HEK293 (cell line): ENCODE results near the gene KREMEN2.

Source experiments
- CTCF ChIA-PET: fragments of 350-600 bp; formaldehyde crosslinking; extraction: SDS; loops from one replicate; lab custom pipeline; 2021; ENCODE audit warnings: antibody characterized with exemption; lab: Yijun Ruan, JAX
- POLR2A ChIA-PET: fragments of 300-600 bp; formaldehyde crosslinking; extraction: SDS; loops from one replicate; lab custom pipeline; 2020; ENCODE audit warnings: antibody characterized with exemption, inconsistent platforms; lab: Yijun Ruan, JAX
- H3K27ac ChIP-seq: fragments of 200-500 bp; sonication (Bioruptor generic); 2 replicates; pipeline ENCODE4 v1.5.1; 2014; ENCODE audit warnings: low read depth, low read length, control low read depth, inconsistent platforms; ENCODE audit errors: extremely low read depth
- H3K36me3 ChIP-seq, 2 experiments: fragments of 200-500 bp in 1 of 2; sonication (Bioruptor generic) in 1 of 2; 1 replicate in 1 of 2; 2 replicates in 1 of 2; pipeline ENCODE4 v1.5.1; 2014 to 2017; ENCODE audit warnings: inconsistent platforms in 2 of 2, low read length in 2 of 2; ENCODE audit not compliant: control insufficient read depth in 2 of 2, insufficient read depth in 1 of 2
- H3K4me1 ChIP-seq: fragments of 200-500 bp; sonication (Bioruptor generic); 2 replicates; pipeline ENCODE4 v1.5.1; 2014; ENCODE audit warnings: mild to moderate bottlenecking, low read length, inconsistent platforms; ENCODE audit not compliant: control insufficient read depth, insufficient read depth
- H3K4me3 ChIP-seq: 2 replicates; pipeline ENCODE4 v1.5.1; 2011; ENCODE audit warnings: low read depth, mild to moderate bottlenecking, control low read depth, low read length, moderate library complexity
- H3K9me3 ChIP-seq: fragments of 200-500 bp; sonication (Bioruptor generic); 2 replicates; pipeline ENCODE4 v1.5.1; 2014; ENCODE audit warnings: low read depth, low read length, inconsistent platforms; ENCODE audit not compliant: control insufficient read depth, insufficient read depth
- BCL11B ChIP-seq: fragments of 450-650 bp; formaldehyde crosslinking; IDR thresholded peaks from 2 replicates; pipeline ENCODE4 v1.5.1; 2016; ENCODE audit warnings: low read depth, missing biosample characterization, missing genetic modification characterization
- KLF10 ChIP-seq: fragments of 450-650 bp; IDR thresholded peaks from 2 replicates; pipeline ENCODE4 v1.5.1; 2018; ENCODE audit warnings: missing biosample characterization, mild to moderate bottlenecking, missing genetic modification characterization
- RBAK ChIP-seq: fragments of 450-650 bp; formaldehyde crosslinking; IDR thresholded peaks from 2 replicates; pipeline ENCODE4 v1.5.1; 2016; ENCODE audit warnings: missing biosample characterization, missing genetic modification characterization
- SP7 ChIP-seq: fragments of 450-650 bp; formaldehyde crosslinking; IDR thresholded peaks from 2 replicates; pipeline ENCODE4 v1.5.1; 2016; ENCODE audit warnings: missing biosample characterization, missing genetic modification characterization
- ZBTB6 ChIP-seq: fragments of 450-650 bp; formaldehyde crosslinking; IDR thresholded peaks from 2 replicates; pipeline ENCODE4 v1.5.1; 2017; ENCODE audit warnings: missing biosample characterization, missing genetic modification characterization
- ZBTB7A ChIP-seq: fragments of 450-650 bp; formaldehyde crosslinking; IDR thresholded peaks from 2 replicates; pipeline ENCODE4 v1.5.1; 2016; ENCODE audit warnings: low read depth, missing biosample characterization, missing genetic modification characterization
- ZBTB8A ChIP-seq: fragments of 450-650 bp; formaldehyde crosslinking; IDR thresholded peaks from 2 replicates; pipeline ENCODE4 v1.5.1; 2016; ENCODE audit warnings: missing biosample characterization, missing genetic modification characterization
- ZFP37 ChIP-seq: fragments of 450-650 bp; formaldehyde crosslinking; IDR thresholded peaks from 2 replicates; pipeline ENCODE4 v1.5.1; 2016; ENCODE audit warnings: missing biosample characterization, missing genetic modification characterization
- ZNF184 ChIP-seq: fragments of 450-650 bp; IDR thresholded peaks from 2 replicates; pipeline ENCODE4 v1.5.1; 2018; ENCODE audit warnings: missing biosample characterization, mild to moderate bottlenecking, missing genetic modification characterization
- ZNF341 ChIP-seq: fragments of 450-650 bp; formaldehyde crosslinking; IDR thresholded peaks from 2 replicates; pipeline ENCODE4; 2016; ENCODE audit warnings: low read depth, missing biosample characterization, missing genetic modification characterization
- ZNF350 ChIP-seq: fragments of 450-650 bp; formaldehyde crosslinking; IDR thresholded peaks from 2 replicates; pipeline ENCODE4 v1.5.0; 2017; ENCODE audit warnings: missing biosample characterization, mild to moderate bottlenecking, missing genetic modification characterization
- ZNF391 ChIP-seq: fragments of 450-650 bp; formaldehyde crosslinking; IDR thresholded peaks from 2 replicates; pipeline ENCODE4 v1.5.1; 2016; ENCODE audit warnings: low read depth, missing biosample characterization, missing genetic modification characterization, borderline replicate concordance
- ZNF404 ChIP-seq: fragments of 450-650 bp; formaldehyde crosslinking; IDR thresholded peaks from 2 replicates; pipeline ENCODE4 v1.5.1; 2017; ENCODE audit warnings: missing biosample characterization, missing genetic modification characterization
- ZNF449 ChIP-seq: fragments of 450-650 bp; formaldehyde crosslinking; IDR thresholded peaks from 2 replicates; pipeline ENCODE4 v1.5.1; 2017; ENCODE audit warnings: missing biosample characterization, mild to moderate bottlenecking, missing genetic modification characterization, moderate library complexity
- ZNF548 ChIP-seq: fragments of 450-650 bp; formaldehyde crosslinking; IDR thresholded peaks from 2 replicates; pipeline ENCODE4 v1.5.1; 2016; ENCODE audit warnings: missing biosample characterization, missing genetic modification characterization
- ZNF549 ChIP-seq: fragments of 450-650 bp; IDR thresholded peaks from 2 replicates; pipeline ENCODE4 v1.5.1; 2018; ENCODE audit warnings: missing biosample characterization, missing genetic modification characterization, mild to moderate bottlenecking, inconsistent platforms, moderate library complexity
- ZNF776 ChIP-seq: fragments of 450-650 bp; formaldehyde crosslinking; IDR thresholded peaks from 2 replicates; pipeline ENCODE4 v1.5.0; 2017; ENCODE audit warnings: missing biosample characterization, missing genetic modification characterization, borderline replicate concordance
- ZSCAN23 ChIP-seq: fragments of 450-650 bp; formaldehyde crosslinking; IDR thresholded peaks from 2 replicates; pipeline ENCODE4 v1.5.1; 2016; ENCODE audit warnings: missing biosample characterization, missing genetic modification characterization
- TF ChIP-seq, protein P1 (sequence below): fragments of 450-650 bp; formaldehyde crosslinking; IDR thresholded peaks from 2 replicates; pipeline ENCODE4 v1.5.1; 2016; ENCODE audit warnings: missing biosample characterization, missing genetic modification characterization
- TF ChIP-seq, protein P2 (sequence below): fragments of 450-650 bp; IDR thresholded peaks from 2 replicates; pipeline ENCODE4 v1.5.1; 2018; ENCODE audit warnings: missing biosample characterization, missing genetic modification characterization
- TF ChIP-seq, protein P3 (sequence below): fragments of 450-650 bp; formaldehyde crosslinking; IDR thresholded peaks from 2 replicates; pipeline ENCODE4 v1.5.1; 2016; ENCODE audit warnings: missing biosample characterization, missing genetic modification characterization

The KREMEN2 gene

DNA sequence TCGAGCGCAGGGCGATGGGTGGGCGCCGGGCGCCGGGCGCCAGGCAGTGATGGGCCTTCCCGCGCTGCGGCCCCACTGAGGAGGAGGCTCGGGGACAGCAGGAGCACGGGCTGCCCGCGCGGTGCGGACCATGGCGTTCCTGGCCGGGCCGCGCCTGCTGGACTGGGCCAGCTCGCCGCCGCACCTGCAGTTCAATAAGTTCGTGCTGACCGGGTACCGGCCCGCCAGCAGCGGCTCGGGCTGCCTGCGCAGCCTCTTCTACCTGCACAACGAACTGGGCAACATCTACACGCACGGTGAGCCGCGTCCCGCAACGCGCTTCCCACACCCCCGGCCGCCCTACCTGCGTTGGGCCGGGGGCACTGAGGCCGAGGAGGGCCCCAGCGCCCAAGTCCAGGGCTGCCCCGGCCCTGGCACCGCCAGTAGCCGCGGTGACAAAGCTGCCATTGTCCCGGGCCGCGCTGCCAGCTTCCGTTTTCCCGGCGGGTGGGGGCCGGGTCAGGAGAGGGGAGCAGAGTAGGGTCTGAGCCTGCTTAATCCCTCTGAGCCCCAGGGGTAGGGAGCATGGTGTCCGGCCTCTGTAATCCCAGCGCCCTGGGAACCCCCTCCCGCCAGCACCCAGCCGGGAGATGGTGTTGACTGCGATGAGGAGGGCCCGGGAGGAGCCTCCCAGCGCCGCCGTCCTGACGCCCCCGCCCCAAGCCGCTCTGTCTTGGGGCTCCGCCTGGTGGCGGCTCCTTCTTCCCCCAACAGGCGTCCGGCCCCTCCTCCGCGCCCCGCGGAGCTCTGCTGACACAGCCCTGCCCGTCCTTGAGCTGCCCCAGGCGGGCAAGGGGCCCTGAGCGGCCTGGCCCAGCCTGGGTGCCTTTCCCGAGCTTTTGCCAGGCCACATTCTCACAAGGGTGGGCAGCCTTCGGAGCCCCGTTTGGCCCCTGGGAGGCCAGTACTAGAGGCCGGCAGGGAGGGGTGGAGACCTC is 5.8 kb downstream of the KREMEN2 start (continued):
- TF ChIP-seq, protein P1, sequence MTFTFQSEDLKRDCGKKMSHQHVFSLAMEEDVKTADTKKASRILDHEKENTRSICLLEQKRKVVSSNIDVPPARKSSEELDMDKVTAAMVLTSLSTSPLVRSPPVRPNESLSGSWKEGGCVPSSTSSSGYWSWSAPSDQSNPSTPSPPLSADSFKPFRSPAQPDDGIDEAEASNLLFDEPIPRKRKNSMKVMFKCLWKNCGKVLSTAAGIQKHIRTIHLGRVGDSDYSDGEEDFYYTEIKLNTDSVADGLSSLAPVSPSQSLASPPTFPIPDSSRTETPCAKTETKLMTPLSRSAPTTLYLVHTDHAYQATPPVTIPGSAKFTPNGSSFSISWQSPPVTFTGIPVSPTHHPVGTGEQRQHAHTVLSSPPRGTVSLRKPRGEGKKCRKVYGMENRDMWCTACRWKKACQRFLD (tag by site-specific recombination), result peak; percentile 35; the same call in 1 of the 2 replicates
- TF ChIP-seq ZBTB7A, result peak; percentile 78; the same call in 1 of the 2 replicates
- TF ChIP-seq, protein P2, sequence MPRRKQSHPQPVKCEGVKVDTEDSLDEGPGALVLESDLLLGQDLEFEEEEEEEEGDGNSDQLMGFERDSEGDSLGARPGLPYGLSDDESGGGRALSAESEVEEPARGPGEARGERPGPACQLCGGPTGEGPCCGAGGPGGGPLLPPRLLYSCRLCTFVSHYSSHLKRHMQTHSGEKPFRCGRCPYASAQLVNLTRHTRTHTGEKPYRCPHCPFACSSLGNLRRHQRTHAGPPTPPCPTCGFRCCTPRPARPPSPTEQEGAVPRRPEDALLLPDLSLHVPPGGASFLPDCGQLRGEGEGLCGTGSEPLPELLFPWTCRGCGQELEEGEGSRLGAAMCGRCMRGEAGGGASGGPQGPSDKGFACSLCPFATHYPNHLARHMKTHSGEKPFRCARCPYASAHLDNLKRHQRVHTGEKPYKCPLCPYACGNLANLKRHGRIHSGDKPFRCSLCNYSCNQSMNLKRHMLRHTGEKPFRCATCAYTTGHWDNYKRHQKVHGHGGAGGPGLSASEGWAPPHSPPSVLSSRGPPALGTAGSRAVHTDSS (tag by site-specific recombination), result no peak
- no peak for TF ChIP-seq RBAK (tag by site-specific recombination)
- no peak for TF ChIP-seq ZNF549 (tag by site-specific recombination)
- peak; percentile 64; the same call in 1 of the 2 replicates for TF ChIP-seq KLF10 (tag by site-specific recombination)
- peak; percentile 67; the same call in 1 of the 2 replicates for TF ChIP-seq ZFP37 (tag by site-specific recombination)

- no peaks in the 10 kb centered on the region for H3K9me3 ChIP-seq
- POLR2A ChIA-PET, result interaction anchor here (1.0 to 2.4 kb wide), 5 partner anchors 8 to 57 kb away, joined by 3 to 19 read pairs (median 9); partner anchors contain the start of genes PKMYT1 and TNFRSF12A
- peaks cover 0 to 48% of the 10 kb centered on the region in 2 experiments; a peak in 1 of 3 replicates for H3K36me3 ChIP-seq
- TF ChIP-seq ZBTB6 (tag by site-specific recombination), result no peak
- 0 out of 2 replicates have a peak, but pooled peaks have one; percentile 3 for TF ChIP-seq ZBTB8A (tag by site-specific recombination)
- no peak for TF ChIP-seq ZNF350 (tag by site-specific recombination)
- TF ChIP-seq ZNF184 (tag by site-specific recombination), result no peak
- TF ChIP-seq ZNF391 (tag by site-specific recombination), result no peak
- no peak for TF ChIP-seq ZNF404 (tag by site-specific recombination)
- TF ChIP-seq SP7 (tag by site-specific recombination), result no peak
- no peak for TF ChIP-seq BCL11B (tag by site-specific recombination)
- TF ChIP-seq, protein P3, sequence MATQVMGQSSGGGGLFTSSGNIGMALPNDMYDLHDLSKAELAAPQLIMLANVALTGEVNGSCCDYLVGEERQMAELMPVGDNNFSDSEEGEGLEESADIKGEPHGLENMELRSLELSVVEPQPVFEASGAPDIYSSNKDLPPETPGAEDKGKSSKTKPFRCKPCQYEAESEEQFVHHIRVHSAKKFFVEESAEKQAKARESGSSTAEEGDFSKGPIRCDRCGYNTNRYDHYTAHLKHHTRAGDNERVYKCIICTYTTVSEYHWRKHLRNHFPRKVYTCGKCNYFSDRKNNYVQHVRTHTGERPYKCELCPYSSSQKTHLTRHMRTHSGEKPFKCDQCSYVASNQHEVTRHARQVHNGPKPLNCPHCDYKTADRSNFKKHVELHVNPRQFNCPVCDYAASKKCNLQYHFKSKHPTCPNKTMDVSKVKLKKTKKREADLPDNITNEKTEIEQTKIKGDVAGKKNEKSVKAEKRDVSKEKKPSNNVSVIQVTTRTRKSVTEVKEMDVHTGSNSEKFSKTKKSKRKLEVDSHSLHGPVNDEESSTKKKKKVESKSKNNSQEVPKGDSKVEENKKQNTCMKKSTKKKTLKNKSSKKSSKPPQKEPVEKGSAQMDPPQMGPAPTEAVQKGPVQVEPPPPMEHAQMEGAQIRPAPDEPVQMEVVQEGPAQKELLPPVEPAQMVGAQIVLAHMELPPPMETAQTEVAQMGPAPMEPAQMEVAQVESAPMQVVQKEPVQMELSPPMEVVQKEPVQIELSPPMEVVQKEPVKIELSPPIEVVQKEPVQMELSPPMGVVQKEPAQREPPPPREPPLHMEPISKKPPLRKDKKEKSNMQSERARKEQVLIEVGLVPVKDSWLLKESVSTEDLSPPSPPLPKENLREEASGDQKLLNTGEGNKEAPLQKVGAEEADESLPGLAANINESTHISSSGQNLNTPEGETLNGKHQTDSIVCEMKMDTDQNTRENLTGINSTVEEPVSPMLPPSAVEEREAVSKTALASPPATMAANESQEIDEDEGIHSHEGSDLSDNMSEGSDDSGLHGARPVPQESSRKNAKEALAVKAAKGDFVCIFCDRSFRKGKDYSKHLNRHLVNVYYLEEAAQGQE (tag by site-specific recombination), result no peak
- TF ChIP-seq ZNF341 (tag by site-specific recombination), result peak; percentile 50; the same call in 1 of the 2 replicates
- TF ChIP-seq ZNF449 (tag by site-specific recombination), result peak; percentile 1; the same call in 1 of the 2 replicates
- no peak for TF ChIP-seq ZNF548 (tag by site-specific recombination)
- TF ChIP-seq ZSCAN23, result no peak
- TF ChIP-seq ZNF776 (tag by site-specific recombination), result no peak
- TF ChIP-seq, all 188 proteins: peak for 3
- H3K27ac ChIP-seq, result peak overlapping the region; percentile 80
- H3K4me3 ChIP-seq, result peak overlapping the region; percentile 74
- CTCF ChIA-PET, result interaction anchor here (0.6 to 2.0 kb wide), 9 partner anchors 8 to 187 kb away, joined by 3 to 12 read pairs (median 5); partner anchors contain the start of gene PKMYT1
- H3K4me1 ChIP-seq, result peaks cover 9% of the 10 kb centered on the region
These were observed 6.5 kb downstream of the KREMEN2 start for GRCh38 chr16:2970563-2970962.
